Measurements from ENCODE around the gene KRT38. TPM values are rescaled to one million over a fixed set of nuclear protein-coding genes. Genes with fewer than 3 reads are reported as not detected.

The KRT38 gene
- total and polyA plus RNA-seq, 4 donors, result not detected

GRCh38 chr17:41390411-41390938 lies 50.3 kb downstream of the KRT38 start:
- Histone ChIP-seq H3K27me3 (ENCODE audit: control insufficient read depth in 3 of 3, insufficient read depth in 3 of 3, low read length in 2 of 3) (peaks cover 0 to 4% (median 0%) of the 10 kb centered on the region in 3 donors), H3K27ac (ENCODE audit: low read depth in 1 of 2, low read length in 1 of 2) (no peak overlapping the region), H3K9me3 (ENCODE audit: control insufficient read depth in 4 of 4, insufficient read depth in 3 of 4, low read length in 3 of 4) (peaks cover 0 to 8% (median 3%) of the 10 kb centered on the region in 4 donors), H3K4me1 (ENCODE audit: control insufficient read depth in 5 of 5, insufficient read depth in 5 of 5, low read length in 5 of 5) (peaks cover 0 to 4% (median 0%) of the 10 kb centered on the region in 5 donors), H3K4me3 (no peak overlapping the region), H3K9ac (ENCODE audit: insufficient read depth in 1 of 2, low read length in 2 of 2) (no peak overlapping the region), H3K36me3 (ENCODE audit: control insufficient read depth in 4 of 4, insufficient read depth in 4 of 4, low read length in 4 of 4) (no peaks in the 10 kb centered on the region)
- no peak for ATAC-seq (ENCODE audit: insufficient read depth, low FRiP score)
- DNase-seq, result no peak
- TF ChIP-seq CTCF (IDR thresholded peaks at IDR 0.05; ENCODE audit: control extremely low read depth, extremely low read depth), result no peak
- 67 to 76% methylated on average over 7 of the region's 7 CpGs for WGBS, 2 donors

- H3K4me3 ChIP-seq, result no peak overlapping the region
- no peak overlapping the region for H3K9ac ChIP-seq (ENCODE audit: insufficient read depth in 1 of 2, low read length in 2 of 2)
- DNase-seq (no peak), ATAC-seq (ENCODE audit: insufficient read depth, low FRiP score) (no peak)
- H3K9me3 ChIP-seq (ENCODE audit: control insufficient read depth in 4 of 4, insufficient read depth in 3 of 4, low read length in 3 of 4), result peaks cover 0 to 8% (median 3%) of the 10 kb centered on the region in 4 donors
- WGBS, 2 donors, result 72 to 82% methylated on average over 4 of the region's 4 CpGs
- H3K4me1 ChIP-seq (ENCODE audit: control insufficient read depth in 5 of 5, insufficient read depth in 5 of 5, low read length in 5 of 5), result no peaks in the 10 kb centered on the region
- peaks cover 0 to 4% (median 0%) of the 10 kb centered on the region in 3 donors for H3K27me3 ChIP-seq (ENCODE audit: control insufficient read depth in 3 of 3, insufficient read depth in 3 of 3, low read length in 2 of 3)
- TF ChIP-seq CTCF (IDR thresholded peaks at IDR 0.05; ENCODE audit: control extremely low read depth, extremely low read depth), result no peak
- H3K36me3 ChIP-seq (ENCODE audit: control insufficient read depth in 4 of 4, insufficient read depth in 4 of 4, low read length in 4 of 4), result no peaks in the 10 kb centered on the region
- H3K27ac ChIP-seq (ENCODE audit: low read depth in 1 of 2, low read length in 1 of 2), result no peak overlapping the region
These were observed 53.1 kb downstream of the KRT38 start for GRCh38 chr17:41387670-41388069.

- TF ChIP-seq CTCF (IDR thresholded peaks at IDR 0.05; ENCODE audit: control extremely low read depth, extremely low read depth), result no peak
- H3K36me3 ChIP-seq (ENCODE audit: control insufficient read depth in 4 of 4, insufficient read depth in 4 of 4, low read length in 4 of 4), result no peaks in the 10 kb centered on the region
- H3K27me3 ChIP-seq (ENCODE audit: control insufficient read depth in 3 of 3, insufficient read depth in 3 of 3, low read length in 2 of 3), result no peaks in the 10 kb centered on the region
- WGBS, 2 donors, result 92 to 100% methylated on average over 1 of the region's 1 CpG
- no peaks in the 10 kb centered on the region for H3K4me1 ChIP-seq (ENCODE audit: control insufficient read depth in 5 of 5, insufficient read depth in 5 of 5, low read length in 5 of 5)
- no peak for ATAC-seq (ENCODE audit: insufficient read depth, low FRiP score)
- no peak overlapping the region for H3K9ac ChIP-seq (ENCODE audit: insufficient read depth in 1 of 2, low read length in 2 of 2)
- peaks cover 0 to 8% (median 3%) of the 10 kb centered on the region in 4 donors for H3K9me3 ChIP-seq (ENCODE audit: control insufficient read depth in 4 of 4, insufficient read depth in 3 of 4, low read length in 3 of 4)
- H3K27ac ChIP-seq (ENCODE audit: low read depth in 1 of 2, low read length in 1 of 2), result no peak overlapping the region
- no peak overlapping the region for H3K4me3 ChIP-seq
- DNase-seq, result no peak
These were observed 54.6 kb downstream of the KRT38 start for GRCh38 chr17:41386227-41386626.

Small RNA genes within 50 kb of the gene (small RNA-seq; reads per million reads assigned to genes)
- 0.66 reads per million, percentile 71 among the genes with 10 or more reads in this experiment for gene RNU2-32P (ENCODE audit: low replicate concordance)

Other genes starting within 250 kb of the KRT38 start
- not detected for gene KRTAP9-2, start 214.3 kb downstream of the KRT38 start, total RNA-seq
- gene KRTAP9-2, start 214.3 kb downstream of the KRT38 start, polyA plus RNA-seq, result not detected
- not detected for gene KRTAP9-3, start 208.5 kb downstream of the KRT38 start, total RNA-seq
- not detected for gene KRTAP9-3, start 208.5 kb downstream of the KRT38 start, polyA plus RNA-seq
- not detected for gene KRTAP9-8, start 203.0 kb downstream of the KRT38 start, total RNA-seq
- not detected for gene KRTAP9-8, start 203.0 kb downstream of the KRT38 start, polyA plus RNA-seq
- gene KRTAP9-4, start 191.3 kb downstream of the KRT38 start, total RNA-seq, result not detected
- gene KRTAP9-4, start 191.3 kb downstream of the KRT38 start, polyA plus RNA-seq, result not detected
- gene KRTAP9-9, start 185.6 kb downstream of the KRT38 start, total RNA-seq, result not detected
- gene KRTAP9-9, start 185.6 kb downstream of the KRT38 start, polyA plus RNA-seq, result not detected
- not detected for gene KRTAP9-6, start 175.6 kb downstream of the KRT38 start, total RNA-seq
- gene KRTAP9-6, start 175.6 kb downstream of the KRT38 start, polyA plus RNA-seq, result not detected
- gene KRTAP9-7, start 165.3 kb downstream of the KRT38 start, total RNA-seq, result not detected
- not detected for gene KRTAP9-7, start 165.3 kb downstream of the KRT38 start, polyA plus RNA-seq
- gene KRTAP29-1, start 138.1 kb downstream of the KRT38 start, total RNA-seq, result not detected
- gene KRTAP29-1, start 138.1 kb downstream of the KRT38 start, polyA plus RNA-seq, result not detected
- gene KRTAP16-1, start 131.7 kb downstream of the KRT38 start, total RNA-seq, result not detected
- gene KRTAP16-1, start 131.7 kb downstream of the KRT38 start, polyA plus RNA-seq, result not detected
- not detected for gene KRTAP17-1, start 125.3 kb downstream of the KRT38 start, total RNA-seq
- not detected for gene KRTAP17-1, start 125.3 kb downstream of the KRT38 start, polyA plus RNA-seq
- gene KRT33A, start 90.2 kb downstream of the KRT38 start, total RNA-seq, result not detected
- gene KRT33A, start 90.2 kb downstream of the KRT38 start, polyA plus RNA-seq, result not detected
- gene KRT33B, start 71.2 kb downstream of the KRT38 start, total RNA-seq, result not detected
- gene KRT33B, start 71.2 kb downstream of the KRT38 start, polyA plus RNA-seq, result not detected
- gene KRT34, start 58.7 kb downstream of the KRT38 start, total RNA-seq, result not detected
- not detected for gene KRT34, start 58.7 kb downstream of the KRT38 start, polyA plus RNA-seq
- not detected for gene KRT31, start 43.4 kb downstream of the KRT38 start, total RNA-seq
- under 1 TPM in 1 of 2 donors, not detected in 1; 0.02 TPM for gene KRT31, start 43.4 kb downstream of the KRT38 start, polyA plus RNA-seq
- not detected for gene KRT37, start 16.4 kb downstream of the KRT38 start, total RNA-seq
- gene KRT37, start 16.4 kb downstream of the KRT38 start, polyA plus RNA-seq, result not detected
- not detected for gene KRT32, start 26.4 kb upstream of the KRT38 start, total RNA-seq
- not detected for gene KRT32, start 26.4 kb upstream of the KRT38 start, polyA plus RNA-seq
- not detected for gene KRT35, start 40.2 kb upstream of the KRT38 start, total RNA-seq
- gene KRT35, start 40.2 kb upstream of the KRT38 start, polyA plus RNA-seq, result not detected
- not detected for gene KRT36, start 48.9 kb upstream of the KRT38 start, total RNA-seq
- under 1 TPM in 1 of 2 donors, not detected in 1; 0.02 TPM for gene KRT36, start 48.9 kb upstream of the KRT38 start, polyA plus RNA-seq
- 10 to 100 TPM in 1 of 2 donors, 1 to 10 TPM in 1; 7.9 to 11.6 TPM for gene KRT13, start 64.6 kb upstream of the KRT38 start, total RNA-seq
- gene KRT13, start 64.6 kb upstream of the KRT38 start, polyA plus RNA-seq, result 10 to 100 TPM in 1 of 2 donors, 1 to 10 TPM in 1; 4.0 to 16.1 TPM
- gene KRT15, start 77.9 kb upstream of the KRT38 start, total RNA-seq, result 10 to 100 TPM; 20.4 to 51.7 TPM
- gene KRT15, start 77.9 kb upstream of the KRT38 start, polyA plus RNA-seq, result 10 to 100 TPM; 15.2 to 33.6 TPM
- 100 to 1,000 TPM; 495 to 770 TPM for gene KRT19, start 87.3 kb upstream of the KRT38 start, total RNA-seq
- gene KRT19, start 87.3 kb upstream of the KRT38 start, polyA plus RNA-seq, result 100 to 1,000 TPM; 637 to 811 TPM
- gene KRT9, start 131.1 kb upstream of the KRT38 start, total RNA-seq, result not detected
- not detected for gene KRT9, start 131.1 kb upstream of the KRT38 start, polyA plus RNA-seq
- under 1 TPM in 1 of 2 donors, not detected in 1; 0.71 TPM for gene KRT14, start 145.9 kb upstream of the KRT38 start, total RNA-seq
- gene KRT14, start 145.9 kb upstream of the KRT38 start, polyA plus RNA-seq, result under 1 TPM; 0.37 to 0.63 TPM
- under 1 TPM in 1 of 2 donors, not detected in 1; 0.28 TPM for gene KRT16, start 171.8 kb upstream of the KRT38 start, total RNA-seq
- gene KRT16, start 171.8 kb upstream of the KRT38 start, polyA plus RNA-seq, result under 1 TPM; 0.10 to 0.18 TPM
- gene KRT17, start 183.6 kb upstream of the KRT38 start, total RNA-seq, result 10 to 100 TPM; 39.8 to 45.4 TPM
- gene KRT17, start 183.6 kb upstream of the KRT38 start, polyA plus RNA-seq, result 10 to 100 TPM; 27.3 to 47.2 TPM
- gene EIF1, start 247.9 kb upstream of the KRT38 start, total RNA-seq, result 100 to 1,000 TPM; 381 to 872 TPM
- gene EIF1, start 247.9 kb upstream of the KRT38 start, polyA plus RNA-seq, result 100 to 1,000 TPM; 485 to 867 TPM

Data from lung (tissue), 13 donors.